Measurements from ENCODE around the gene BBS7. TPM values are rescaled to one million over a fixed set of nuclear protein-coding genes. Genes with fewer than 3 reads are reported as not detected.

BBS7 gene
- polyA plus RNA-seq, 3 donors = 4.2 to 6.6 (median 5.5) TPM

- WGBS (ENCODE audit: insufficient coverage) = no CpG with 5 or more reads among the region's 1 CpG
- Mint-ChIP-seq H3K27ac (no peak overlapping the region), H3K36me3 (no peaks in the 10 kb centered on the region), H3K4me3 (no peak overlapping the region), H3K4me1 (no peaks in the 10 kb centered on the region), H3K9me3 (peaks cover 0 to 7% (median 3%) of the 10 kb centered on the region in 7 donors), H3K27me3 (ENCODE audit: low read depth in 3 of 3) (peaks cover 2 to 15% (median 12%) of the 10 kb centered on the region in 3 donors)
- TF ChIP-seq, protein P1, sequence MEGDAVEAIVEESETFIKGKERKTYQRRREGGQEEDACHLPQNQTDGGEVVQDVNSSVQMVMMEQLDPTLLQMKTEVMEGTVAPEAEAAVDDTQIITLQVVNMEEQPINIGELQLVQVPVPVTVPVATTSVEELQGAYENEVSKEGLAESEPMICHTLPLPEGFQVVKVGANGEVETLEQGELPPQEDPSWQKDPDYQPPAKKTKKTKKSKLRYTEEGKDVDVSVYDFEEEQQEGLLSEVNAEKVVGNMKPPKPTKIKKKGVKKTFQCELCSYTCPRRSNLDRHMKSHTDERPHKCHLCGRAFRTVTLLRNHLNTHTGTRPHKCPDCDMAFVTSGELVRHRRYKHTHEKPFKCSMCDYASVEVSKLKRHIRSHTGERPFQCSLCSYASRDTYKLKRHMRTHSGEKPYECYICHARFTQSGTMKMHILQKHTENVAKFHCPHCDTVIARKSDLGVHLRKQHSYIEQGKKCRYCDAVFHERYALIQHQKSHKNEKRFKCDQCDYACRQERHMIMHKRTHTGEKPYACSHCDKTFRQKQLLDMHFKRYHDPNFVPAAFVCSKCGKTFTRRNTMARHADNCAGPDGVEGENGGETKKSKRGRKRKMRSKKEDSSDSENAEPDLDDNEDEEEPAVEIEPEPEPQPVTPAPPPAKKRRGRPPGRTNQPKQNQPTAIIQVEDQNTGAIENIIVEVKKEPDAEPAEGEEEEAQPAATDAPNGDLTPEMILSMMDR (IDR thresholded peaks at IDR 0.05) = no peak
- Histone ChIP-seq H3K36me3 (replicated peaks in 1 of 2; ENCODE audit: control insufficient read depth in 1 of 2, insufficient read depth in 2 of 2, low read length in 2 of 2) (no peaks in the 10 kb centered on the region), H3K9ac (ENCODE audit: insufficient read depth, low read length, poor library complexity, severe bottlenecking) (no peak overlapping the region), H3K27me3 (ENCODE audit: control insufficient read depth in 2 of 2, insufficient read depth in 2 of 2, low read length in 2 of 2) (peaks cover 0 to 4% of the 10 kb centered on the region in 2 donors), H3K4me3 (replicated peaks in 1 of 3; ENCODE audit: low read depth in 2 of 3, low read length in 3 of 3) (no peak overlapping the region), H4K20me1 (ENCODE audit: insufficient read depth, low read length) (no peaks in the 10 kb centered on the region), H3K79me2 (ENCODE audit: insufficient read depth, low read length) (no peaks in the 10 kb centered on the region), H2AFZ (ENCODE audit: insufficient read depth, low read depth, low read length, poor library complexity, severe bottlenecking) (no peak overlapping the region), H3K4me1 (ENCODE audit: control insufficient read depth in 1 of 2, insufficient read depth in 2 of 2, low read length in 2 of 2) (no peaks in the 10 kb centered on the region), H3K4me2 (replicated peaks; ENCODE audit: extremely low read depth, low read length, poor library complexity, severe bottlenecking) (no peak overlapping the region), H3K27ac (ENCODE audit: low read depth in 1 of 2, low read length in 2 of 2) (no peak overlapping the region), H3K9me3 (replicated peaks in 1 of 2; ENCODE audit: control insufficient read depth in 1 of 2, insufficient read depth in 1 of 2, low read length in 2 of 2) (peaks cover under 1 to 2% of the 10 kb centered on the region in 2 donors)
- DNase-seq = no peak
- intact Hi-C loops (cut with micrococcal nuclease) = no loop called here
Measured at GRCh38 chr4:121789455-121789854, 80.8 kb downstream of the BBS7 start.

GRCh38 chr4:121788896-121789295 lies 81.4 kb downstream of the BBS7 start:
- peaks cover 2 to 15% (median 12%) of the 10 kb centered on the region in 3 donors for H3K27me3 Mint-ChIP-seq (ENCODE audit: low read depth in 3 of 3)
- no peak for DNase-seq

More at GRCh38 chr4:121788896-121789295, 81.4 kb downstream of the BBS7 start:
- Mint-ChIP-seq H3K27ac (no peak overlapping the region), H3K4me1 (no peaks in the 10 kb centered on the region), H3K4me3 (no peak overlapping the region), H3K36me3 (no peaks in the 10 kb centered on the region), H3K9me3 (peaks cover 0 to 12% (median 6%) of the 10 kb centered on the region in 7 donors)
- H3K79me2 ChIP-seq (ENCODE audit: insufficient read depth, low read length) = no peaks in the 10 kb centered on the region
- H2AFZ ChIP-seq (ENCODE audit: insufficient read depth, low read depth, low read length, poor library complexity, severe bottlenecking) = no peak overlapping the region
- H3K9ac ChIP-seq (ENCODE audit: insufficient read depth, low read length, poor library complexity, severe bottlenecking) = no peak overlapping the region
- no peaks in the 10 kb centered on the region for H4K20me1 ChIP-seq (ENCODE audit: insufficient read depth, low read length)
- H3K4me3 ChIP-seq (replicated peaks in 1 of 3; ENCODE audit: low read depth in 2 of 3, low read length in 3 of 3) = no peak overlapping the region
- no peaks in the 10 kb centered on the region for H3K36me3 ChIP-seq (replicated peaks in 1 of 2; ENCODE audit: control insufficient read depth in 1 of 2, insufficient read depth in 2 of 2, low read length in 2 of 2)
- peaks cover 0 to 4% of the 10 kb centered on the region in 2 donors for H3K27me3 ChIP-seq (ENCODE audit: control insufficient read depth in 2 of 2, insufficient read depth in 2 of 2, low read length in 2 of 2)
- H3K9me3 ChIP-seq (replicated peaks in 1 of 2; ENCODE audit: control insufficient read depth in 1 of 2, insufficient read depth in 1 of 2, low read length in 2 of 2) = peaks cover 3 to 5% of the 10 kb centered on the region in 2 donors
- no peak overlapping the region for H3K4me2 ChIP-seq (replicated peaks; ENCODE audit: extremely low read depth, low read length, poor library complexity, severe bottlenecking)
- no peaks in the 10 kb centered on the region for H3K4me1 ChIP-seq (ENCODE audit: control insufficient read depth in 1 of 2, insufficient read depth in 2 of 2, low read length in 2 of 2)
- H3K27ac ChIP-seq (ENCODE audit: low read depth in 1 of 2, low read length in 2 of 2) = no peak overlapping the region
- TF ChIP-seq, protein P1 (IDR thresholded peaks at IDR 0.05) = no peak
- WGBS (ENCODE audit: insufficient coverage) = no CpG with 5 or more reads among the region's 2 CpGs
- intact Hi-C loops (cut with micrococcal nuclease) = no loop called here
